GM12874 (cell line): ENCODE data around the gene PARS2.

ENCODE experiments used
- CTCF ChIP-seq: IDR thresholded peaks from 2 replicates; pipeline ENCODE4 v1.5.1; 2011; ENCODE audit warnings: low read depth, mild to moderate bottlenecking, control low read depth, low read length, moderate library complexity; ENCODE audit not compliant: insufficient read depth

Gene PARS2

GRCh38 chr1:54777011-54777410, 12.7 kb upstream of the PARS2 start:
- TF ChIP-seq CTCF: no peak

- no peak for TF ChIP-seq CTCF
Observed at GRCh38 chr1:54774820-54775498, 10.6 kb upstream of the PARS2 start.

- no peak for TF ChIP-seq CTCF
Observed at GRCh38 chr1:54772951-54773350, 8.6 kb upstream of the PARS2 start.

- peak; percentile 7; the same call in 1 of the 2 replicates for TF ChIP-seq CTCF
Observed at GRCh38 chr1:54768093-54768492, 3.8 kb upstream of the PARS2 start.

GRCh38 chr1:54767526-54767925, 3.2 kb upstream of the PARS2 start:
- TF ChIP-seq CTCF: no peak

GRCh38 chr1:54766726-54767125, 2.4 kb upstream of the PARS2 start:
- no peak for TF ChIP-seq CTCF

- TF ChIP-seq CTCF: no peak
Observed at GRCh38 chr1:54764922-54765561, 719 bp upstream of the PARS2 start.
